Dermis blood vessel endothelial cell (primary cell): ENCODE results near the gene TCF25. TPM values are rescaled to one million over a fixed set of nuclear protein-coding genes. Genes with fewer than 3 reads are reported as not detected.
"Not testable (repeated sequence)": the region's sequence is repeated elsewhere in the genome, so short reads cannot be mapped to it uniquely, and the experiment has no call there.

Source experiments
- DNase-seq: peaks from one replicate; pipeline ENCODE4 v3.0.0; 2010
- total RNA-seq: library from RNA; depleted of rRNA; stranded (reverse); fragments of >200 nt; gene quantifications from 2 replicates; pipeline ENCODE4 v1.2.3, GENCODE V29; 2014

The TCF25 gene
- total RNA-seq, 1 donor from 2014 or later = 206 TPM

GRCh38 chr16:89845417-89845816 lies 28.0 kb upstream of the TCF25 start:
- DNase-seq = no peak

GRCh38 chr16:89847051-89847939 lies 26.1 kb upstream of the TCF25 start:
- no peak for DNase-seq

- DNase-seq = no peak
Observed at GRCh38 chr16:89847940-89848297, 25.5 kb upstream of the TCF25 start.

- DNase-seq = no peak
Observed at GRCh38 chr16:89848974-89849373, 24.4 kb upstream of the TCF25 start.

GRCh38 chr16:89853306-89853993 lies 19.9 kb upstream of the TCF25 start:
- DNase-seq = no peak

- no peak for DNase-seq
Observed at GRCh38 chr16:89855301-89855945, 18.0 kb upstream of the TCF25 start.

GRCh38 chr16:89855986-89856385 lies 17.4 kb upstream of the TCF25 start:
- no peak for DNase-seq

GRCh38 chr16:89858973-89859614 lies 14.3 kb upstream of the TCF25 start:
- DNase-seq = no peak

GRCh38 chr16:89859615-89860007 lies 13.8 kb upstream of the TCF25 start:
- no peak for DNase-seq

- peak; percentile 69 for DNase-seq
Observed at GRCh38 chr16:89860747-89861304, 12.6 kb upstream of the TCF25 start.

GRCh38 chr16:89861648-89862047 lies 11.7 kb upstream of the TCF25 start:
- DNase-seq = no peak

GRCh38 chr16:89862732-89863131 lies 10.7 kb upstream of the TCF25 start:
- DNase-seq = no peak

- peak; percentile 85 for DNase-seq
Observed at GRCh38 chr16:89863741-89864526, 9.5 kb upstream of the TCF25 start.

GRCh38 chr16:89864527-89864820 lies 8.9 kb upstream of the TCF25 start:
- peak; percentile 48 for DNase-seq

- no peak for DNase-seq
Observed at GRCh38 chr16:89867918-89868317, 5.5 kb upstream of the TCF25 start.

- DNase-seq = no peak
Observed at GRCh38 chr16:89869911-89870310, 3.5 kb upstream of the TCF25 start.

GRCh38 chr16:89870440-89870839 lies 3.0 kb upstream of the TCF25 start:
- no peak for DNase-seq

GRCh38 chr16:89871895-89872294 lies 1.5 kb upstream of the TCF25 start:
- DNase-seq = no peak

- peak; percentile 98 for DNase-seq
Observed at GRCh38 chr16:89873972-89874689, 739 bp downstream of the TCF25 start.

- DNase-seq = not testable (repeated sequence)
Observed at GRCh38 chr16:89879123-89879522, 5.7 kb downstream of the TCF25 start.
